ENCODE results near the gene PPP2R5C. TPM values are rescaled to one million over a fixed set of nuclear protein-coding genes. Genes with fewer than 3 reads are reported as not detected.

PPP2R5C gene
- total and polyA plus RNA-seq, 7 experiments from 2014 or later, result 155 to 449 (median 382) TPM

DNA sequence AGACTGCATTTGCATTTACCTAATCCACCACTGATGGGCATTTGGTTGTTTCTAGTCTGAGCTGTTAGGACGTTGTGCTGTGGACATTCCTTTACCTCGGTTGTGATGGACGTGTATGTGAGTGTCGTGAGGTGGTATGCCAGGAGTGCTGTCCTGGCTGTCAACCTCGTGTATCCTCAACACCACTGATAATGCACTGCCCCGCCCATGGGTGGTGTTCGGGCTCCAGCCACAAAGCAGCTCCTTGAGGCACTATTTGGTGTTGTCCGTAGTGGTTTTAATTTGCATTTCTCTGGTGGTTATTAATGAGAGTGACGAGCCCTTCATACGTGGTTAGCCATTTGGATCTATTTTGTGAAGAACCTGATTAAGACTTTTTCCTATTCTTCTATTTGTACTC lies 87.6 kb downstream of the PPP2R5C start:
- H3K27ac ChIP-seq (ENCODE audit: low read depth, low read length), result peak overlapping the region; percentile 1

DNA sequence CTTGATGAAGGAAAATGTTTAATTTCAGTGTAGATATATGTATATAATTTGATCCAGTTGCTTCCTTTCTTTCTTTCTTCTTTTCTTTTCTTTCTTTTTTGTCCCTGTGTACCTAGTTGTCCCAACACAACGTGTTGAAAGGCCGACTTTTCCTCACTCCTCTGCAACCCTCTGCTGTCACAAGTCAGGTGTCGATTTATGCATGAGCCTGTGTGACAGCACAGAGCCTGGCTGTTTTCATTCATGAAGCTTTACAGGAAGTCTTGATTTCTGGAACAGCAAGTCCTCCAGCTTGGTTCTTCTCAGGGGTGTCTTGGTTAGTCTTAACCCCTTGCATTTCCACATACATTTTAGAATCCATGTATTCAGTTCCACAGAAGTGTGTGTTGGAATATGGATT lies 88.1 kb downstream of the PPP2R5C start:
- intact Hi-C loops (cut with micrococcal nuclease), result loop anchor here in 1 of 2 donors (5.0 kb wide), 1 partner anchor 38 kb away; no protein-coding TSS in a partner anchor
- Mint-ChIP-seq H3K4me3 (peak overlapping the region; percentile 34 to 85 (median 64)), H3K4me1 (peaks cover 74 to 99% (median 94%) of the 10 kb centered on the region in 7 donors), H3K36me3 (peaks cover 0 to 10% (median 3%) of the 10 kb centered on the region in 5 donors), H3K27ac (peak overlapping the region; percentile 4 to 84 (median 62)), H3K27me3 (no peaks in the 10 kb centered on the region), H3K9me3 (no peaks in the 10 kb centered on the region)
- Histone ChIP-seq H3K4me3 (ENCODE audit: low read length) (no peak overlapping the region), H3K9me3 (ENCODE audit: control insufficient read depth in 2 of 3, low read length in 3 of 3) (no peaks in the 10 kb centered on the region), H3K27ac (ENCODE audit: low read depth, low read length) (peak overlapping the region; percentile 5), H3K4me1 (ENCODE audit: control insufficient read depth in 2 of 2, insufficient read depth in 2 of 2, low read length in 2 of 2) (peaks cover 49 to 72% of the 10 kb centered on the region in 2 donors), H3K27me3 (ENCODE audit: control insufficient read depth in 2 of 2, insufficient read depth in 2 of 2, low read length in 2 of 2) (no peaks in the 10 kb centered on the region), H3K36me3 (ENCODE audit: control insufficient read depth in 2 of 3, insufficient read depth in 3 of 3, low read length in 3 of 3) (peaks cover 0 to 3% (median 0%) of the 10 kb centered on the region in 3 experiments)
- POLR2A ChIA-PET, result interaction anchor here (0.6 to 1.8 kb wide), 5 partner anchors 24 to 85 kb away, joined by 3 to 6 read pairs (median 3); no protein-coding TSS in a partner anchor
- no peak for DNase-seq
- CTCF ChIA-PET, result interaction anchor here (2.5 kb wide), 1 partner anchor 79 kb away, joined by 10 read pairs; no protein-coding TSS in a partner anchor
- no peak for ATAC-seq

More for the DNA sequence above, 87.6 kb downstream of the PPP2R5C start:
- H3K9me3 ChIP-seq (ENCODE audit: control insufficient read depth in 2 of 3, low read length in 3 of 3), result no peaks in the 10 kb centered on the region
- CTCF ChIA-PET, result interaction anchor here (2.5 kb wide), 1 partner anchor 78 kb away, joined by 10 read pairs; no protein-coding TSS in a partner anchor
- H3K4me1 Mint-ChIP-seq, result peaks cover 73 to 99% (median 94%) of the 10 kb centered on the region in 7 donors
- ATAC-seq, result no peak
- no peak overlapping the region for H3K4me3 ChIP-seq (ENCODE audit: low read length)
- peaks cover 0 to 11% (median under 1%) of the 10 kb centered on the region in 5 donors for H3K36me3 Mint-ChIP-seq
- H3K9me3 Mint-ChIP-seq, result no peaks in the 10 kb centered on the region
- H3K36me3 ChIP-seq (ENCODE audit: control insufficient read depth in 2 of 3, insufficient read depth in 3 of 3, low read length in 3 of 3), result peaks cover 0 to 6% (median 0%) of the 10 kb centered on the region in 3 experiments
- peak overlapping the region in 7 of 10 donors; percentile 7 to 85 (median 63) for H3K4me3 Mint-ChIP-seq
- H3K27ac Mint-ChIP-seq, result peak overlapping the region in 8 of 9 donors; percentile 4 to 95 (median 57)
- intact Hi-C loops (cut with micrococcal nuclease), result no loop called here
- H3K4me1 ChIP-seq (ENCODE audit: control insufficient read depth in 2 of 2, insufficient read depth in 2 of 2, low read length in 2 of 2), result peaks cover 50 to 71% of the 10 kb centered on the region in 2 donors
- no peaks in the 10 kb centered on the region for H3K27me3 Mint-ChIP-seq
- H3K27me3 ChIP-seq (ENCODE audit: control insufficient read depth in 2 of 2, insufficient read depth in 2 of 2, low read length in 2 of 2), result no peaks in the 10 kb centered on the region
- POLR2A ChIA-PET, result interaction anchor here (0.6 to 1.3 kb wide), 3 partner anchors 24 to 84 kb away, joined by 3 read pairs; no protein-coding TSS in a partner anchor
- no peak for DNase-seq

GRCh38 chr14:101851183-101851582 lies 89.7 kb downstream of the PPP2R5C start:
- H3K4me1 Mint-ChIP-seq, result peaks cover 72 to 99% (median 94%) of the 10 kb centered on the region in 7 donors
- CTCF ChIA-PET, result interaction anchor here (0.5 to 2.5 kb wide), 2 partner anchors 42 to 81 kb away, joined by 4 to 10 read pairs; no protein-coding TSS in a partner anchor
- DNase-seq (no peak), ATAC-seq (no peak)
- H3K27me3 Mint-ChIP-seq, result no peaks in the 10 kb centered on the region
- peaks cover 0 to 2% (median 0%) of the 10 kb centered on the region in 3 experiments for H3K36me3 ChIP-seq (ENCODE audit: control insufficient read depth in 2 of 3, insufficient read depth in 3 of 3, low read length in 3 of 3)
- H3K27me3 ChIP-seq (ENCODE audit: control insufficient read depth in 2 of 2, insufficient read depth in 2 of 2, low read length in 2 of 2), result no peaks in the 10 kb centered on the region
- POLR2A ChIA-PET, result interaction anchor here (1.8 kb wide), 1 partner anchor 28 kb away, joined by 6 read pairs; no protein-coding TSS in a partner anchor
- intact Hi-C loops (cut with micrococcal nuclease), result loop anchor here in 1 of 2 donors (5.0 kb wide), 1 partner anchor 36 kb away; no protein-coding TSS in a partner anchor
- no peaks in the 10 kb centered on the region for H3K9me3 Mint-ChIP-seq
- H3K9me3 ChIP-seq (ENCODE audit: control insufficient read depth in 2 of 3, low read length in 3 of 3), result no peaks in the 10 kb centered on the region
- peak overlapping the region in 7 of 9 donors; percentile 19 to 86 (median 72) for H3K27ac Mint-ChIP-seq
- peaks cover 63 to 68% of the 10 kb centered on the region in 2 donors for H3K4me1 ChIP-seq (ENCODE audit: control insufficient read depth in 2 of 2, insufficient read depth in 2 of 2, low read length in 2 of 2)
- peaks cover 0 to 8% (median 5%) of the 10 kb centered on the region in 5 donors for H3K36me3 Mint-ChIP-seq
- H3K27ac ChIP-seq (ENCODE audit: low read depth, low read length), result no peak overlapping the region
- peak overlapping the region in 7 of 10 donors; percentile 11 to 63 (median 27) for H3K4me3 Mint-ChIP-seq
- no peak overlapping the region for H3K4me3 ChIP-seq (ENCODE audit: low read length)

DNA sequence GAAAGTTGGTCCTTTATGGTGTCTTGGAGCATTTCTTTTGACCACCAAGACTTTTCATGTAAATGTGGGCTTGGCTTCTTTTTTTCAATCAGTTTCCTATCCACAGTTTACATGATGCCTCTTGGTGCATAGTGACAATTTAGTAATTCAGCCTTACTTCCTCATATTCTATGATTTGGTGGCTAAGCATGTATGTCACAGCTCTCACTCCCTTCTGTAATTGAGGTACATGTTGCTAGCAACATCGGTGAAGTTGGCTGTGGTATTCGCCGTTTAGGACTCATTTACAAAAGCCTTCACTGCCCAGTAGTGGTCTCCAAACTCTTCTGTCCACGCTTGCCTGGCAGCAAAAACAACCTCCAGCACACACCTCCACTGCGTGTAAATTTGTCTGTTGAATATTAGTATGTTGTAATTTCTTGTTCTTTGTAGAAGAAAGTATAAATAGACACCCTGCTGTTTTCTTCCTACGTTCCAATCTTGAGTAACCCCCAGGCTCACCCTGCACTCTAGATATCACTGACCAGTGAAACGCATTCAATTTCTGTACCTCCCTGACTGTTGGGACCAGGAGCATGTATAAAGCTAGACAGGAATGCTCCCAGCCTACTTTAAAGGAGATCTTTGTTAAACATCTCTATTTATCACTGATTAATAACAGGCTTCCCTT lies 90.4 kb downstream of the PPP2R5C start:
- Mint-ChIP-seq H3K27ac (peak overlapping the region in 8 of 9 donors; percentile 20 to 86 (median 64)), H3K9me3 (no peaks in the 10 kb centered on the region), H3K4me3 (peak overlapping the region in 7 of 10 donors; percentile 7 to 63 (median 37)), H3K36me3 (peaks cover 0 to 13% (median 7%) of the 10 kb centered on the region in 5 donors), H3K4me1 (peaks cover 76 to 99% (median 94%) of the 10 kb centered on the region in 7 donors), H3K27me3 (no peaks in the 10 kb centered on the region)
- CTCF ChIA-PET, result interaction anchor here (0.6 to 2.5 kb wide), 2 partner anchors 81 to 83 kb away, joined by 3 to 10 read pairs; no protein-coding TSS in a partner anchor
- Histone ChIP-seq H3K36me3 (ENCODE audit: control insufficient read depth in 2 of 3, insufficient read depth in 3 of 3, low read length in 3 of 3) (peaks cover 0 to 9% (median 5%) of the 10 kb centered on the region in 3 experiments), H3K4me1 (ENCODE audit: control insufficient read depth in 2 of 2, insufficient read depth in 2 of 2, low read length in 2 of 2) (peaks cover 61 to 67% of the 10 kb centered on the region in 2 donors), H3K9me3 (ENCODE audit: control insufficient read depth in 2 of 3, low read length in 3 of 3) (no peaks in the 10 kb centered on the region), H3K27ac (ENCODE audit: low read depth, low read length) (no peak overlapping the region), H3K27me3 (ENCODE audit: control insufficient read depth in 2 of 2, insufficient read depth in 2 of 2, low read length in 2 of 2) (no peaks in the 10 kb centered on the region), H3K4me3 (ENCODE audit: low read length) (no peak overlapping the region)
- DNase-seq (no peak), ATAC-seq (peak; percentile 64)
- intact Hi-C loops (cut with micrococcal nuclease), result loop anchor here in 1 of 2 donors (5.0 kb wide), 1 partner anchor 35 kb away; no protein-coding TSS in a partner anchor
- POLR2A ChIA-PET, result interaction anchor here (3.0 kb wide), 1 partner anchor 27 kb away, joined by 13 read pairs; no protein-coding TSS in a partner anchor

GRCh38 chr14:101852785-101853184 lies 91.3 kb downstream of the PPP2R5C start:
- Histone ChIP-seq H3K27me3 (ENCODE audit: control insufficient read depth in 2 of 2, insufficient read depth in 2 of 2, low read length in 2 of 2) (no peaks in the 10 kb centered on the region), H3K36me3 (ENCODE audit: control insufficient read depth in 2 of 3, insufficient read depth in 3 of 3, low read length in 3 of 3) (peaks cover 6 to 17% (median 7%) of the 10 kb centered on the region in 3 experiments), H3K9me3 (ENCODE audit: control insufficient read depth in 2 of 3, low read length in 3 of 3) (no peaks in the 10 kb centered on the region), H3K4me1 (ENCODE audit: control insufficient read depth in 2 of 2, insufficient read depth in 2 of 2, low read length in 2 of 2) (peaks cover 62 to 67% of the 10 kb centered on the region in 2 donors), H3K4me3 (ENCODE audit: low read length) (no peak overlapping the region), H3K27ac (ENCODE audit: low read depth, low read length) (no peak overlapping the region)
- ATAC-seq (no peak), DNase-seq (no peak)
- peaks cover 0 to 19% (median 8%) of the 10 kb centered on the region in 5 donors for H3K36me3 Mint-ChIP-seq
- intact Hi-C loops (cut with micrococcal nuclease), result loop anchor here in 1 of 2 donors (5.0 kb wide), 1 partner anchor 35 kb away; no protein-coding TSS in a partner anchor
- peak overlapping the region in 8 of 9 donors; percentile 0 to 84 (median 64) for H3K27ac Mint-ChIP-seq
- ChIA-PET POLR2A (interaction anchor here (0.6 to 3.0 kb wide), 3 partner anchors 28 to 93 kb away, joined by 3 to 13 read pairs (median 3); no protein-coding TSS in a partner anchor), CTCF (interaction anchor here (1.9 to 2.3 kb wide), 2 partner anchors 8 to 145 kb away, joined by 6 to 10 read pairs; no protein-coding TSS in a partner anchor)
- H3K4me3 Mint-ChIP-seq, result peak overlapping the region in 2 of 10 donors; percentile 42 to 85
- no peaks in the 10 kb centered on the region for H3K9me3 Mint-ChIP-seq
- H3K27me3 Mint-ChIP-seq, result no peaks in the 10 kb centered on the region
- peaks cover 72 to 99% (median 95%) of the 10 kb centered on the region in 7 donors for H3K4me1 Mint-ChIP-seq

Measured in naive thymus-derived CD4-positive, alpha-beta T cell (primary cell).